ENCODE results near the gene LAYN. TPM values are rescaled to one million over a fixed set of nuclear protein-coding genes. Genes with fewer than 3 reads are reported as not detected.

LAYN gene
- total and polyA plus RNA-seq, 2 of the 13 experiments (the other 11 are each of a cell fraction or from before 2014, with no cell fraction given): 0.17 TPM; not detected in 1

GRCh38 chr11:111531687-111532364 lies 8.7 kb upstream of the LAYN start:
- Histone ChIP-seq H4K20me1 (ENCODE audit: insufficient read depth, low read length) (no peaks in the 10 kb centered on the region), H3K27ac (ENCODE audit: extremely low read length, insufficient read depth, low read length) (no peak overlapping the region), H3K9ac (ENCODE audit: insufficient read depth, low read depth, low read length) (no peak overlapping the region), H3K4me3 (replicated peaks in 1 of 3; ENCODE audit: insufficient read depth in 1 of 3, low read depth in 2 of 3, low read length in 3 of 3) (no peak overlapping the region), H3K9me3 (ENCODE audit: low read length) (no peaks in the 10 kb centered on the region), H3K27me3 (ENCODE audit: control insufficient read depth in 1 of 2, insufficient read depth in 2 of 2, low read length in 2 of 2) (peaks cover 0 to 5% of the 10 kb centered on the region in 2 experiments; a peak in 2 of 5 replicates), H3K36me3 (replicated peaks in 1 of 2; ENCODE audit: control insufficient read depth in 1 of 2, insufficient read depth in 2 of 2, low read length in 2 of 2) (no peaks in the 10 kb centered on the region), H3K4me1 (ENCODE audit: insufficient read depth, low read length) (no peaks in the 10 kb centered on the region), H2AFZ (ENCODE audit: low read length) (no peak overlapping the region), H3K79me2 (ENCODE audit: insufficient read depth, low read length) (no peaks in the 10 kb centered on the region), H3K4me2 (ENCODE audit: low read depth, low read length) (no peak overlapping the region)
- ChIA-PET CTCF (ENCODE audit: low intra/inter-chr PET ratio, low total read pairs) (no interaction called here), POLR2A (no interaction called here)
- in situ Hi-C loops (cut with HindIII; ENCODE audit: extremely low pct_ligation_motif_present, low pct_unique_long_range_greater_than_20kb): no loop called here
- no TSS peak for BruUV-seq (replicated peaks)
- no peak for DNase-seq (ENCODE audit: low spot score)
- 17% methylated on average over 9 of the region's 9 CpGs for WGBS (ENCODE audit: low lambda C conversion rate)
- no peak for FAIRE-seq
- ATAC-seq: no peak
- intact Hi-C loops (cut with micrococcal nuclease; ENCODE audit: unreplicated experiment): no loop called here
- no peak for TF ChIP-seq MEF2D (CRISPR knock-in tag; IDR thresholded peaks at IDR 0.05)
- no peak for TF ChIP-seq RERE (CRISPR knock-in tag; IDR thresholded peaks at IDR 0.05; ENCODE audit: low read depth)
- no peak for TF ChIP-seq BCL3 (CRISPR knock-in tag; IDR thresholded peaks at IDR 0.05)
- TF ChIP-seq HOXD1 (CRISPR knock-in tag; IDR thresholded peaks at IDR 0.05): no peak
- TF ChIP-seq PAWR (CRISPR knock-in tag; IDR thresholded peaks at IDR 0.05; ENCODE audit: borderline replicate concordance): no peak
- TF ChIP-seq, protein P1, sequence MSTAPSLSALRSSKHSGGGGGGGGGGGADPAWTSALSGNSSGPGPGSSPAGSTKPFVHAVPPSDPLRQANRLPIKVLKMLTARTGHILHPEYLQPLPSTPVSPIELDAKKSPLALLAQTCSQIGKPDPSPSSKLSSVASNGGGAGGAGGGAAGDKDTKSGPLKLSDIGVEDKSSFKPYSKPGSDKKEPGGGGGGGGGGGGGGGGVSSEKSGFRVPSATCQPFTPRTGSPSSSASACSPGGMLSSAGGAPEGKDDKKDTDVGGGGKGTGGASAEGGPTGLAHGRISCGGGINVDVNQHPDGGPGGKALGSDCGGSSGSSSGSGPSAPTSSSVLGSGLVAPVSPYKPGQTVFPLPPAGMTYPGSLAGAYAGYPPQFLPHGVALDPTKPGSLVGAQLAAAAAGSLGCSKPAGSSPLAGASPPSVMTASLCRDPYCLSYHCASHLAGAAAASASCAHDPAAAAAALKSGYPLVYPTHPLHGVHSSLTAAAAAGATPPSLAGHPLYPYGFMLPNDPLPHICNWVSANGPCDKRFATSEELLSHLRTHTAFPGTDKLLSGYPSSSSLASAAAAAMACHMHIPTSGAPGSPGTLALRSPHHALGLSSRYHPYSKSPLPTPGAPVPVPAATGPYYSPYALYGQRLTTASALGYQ (CRISPR knock-in tag; IDR thresholded peaks at IDR 0.05): no peak
- TF ChIP-seq, protein P2, sequence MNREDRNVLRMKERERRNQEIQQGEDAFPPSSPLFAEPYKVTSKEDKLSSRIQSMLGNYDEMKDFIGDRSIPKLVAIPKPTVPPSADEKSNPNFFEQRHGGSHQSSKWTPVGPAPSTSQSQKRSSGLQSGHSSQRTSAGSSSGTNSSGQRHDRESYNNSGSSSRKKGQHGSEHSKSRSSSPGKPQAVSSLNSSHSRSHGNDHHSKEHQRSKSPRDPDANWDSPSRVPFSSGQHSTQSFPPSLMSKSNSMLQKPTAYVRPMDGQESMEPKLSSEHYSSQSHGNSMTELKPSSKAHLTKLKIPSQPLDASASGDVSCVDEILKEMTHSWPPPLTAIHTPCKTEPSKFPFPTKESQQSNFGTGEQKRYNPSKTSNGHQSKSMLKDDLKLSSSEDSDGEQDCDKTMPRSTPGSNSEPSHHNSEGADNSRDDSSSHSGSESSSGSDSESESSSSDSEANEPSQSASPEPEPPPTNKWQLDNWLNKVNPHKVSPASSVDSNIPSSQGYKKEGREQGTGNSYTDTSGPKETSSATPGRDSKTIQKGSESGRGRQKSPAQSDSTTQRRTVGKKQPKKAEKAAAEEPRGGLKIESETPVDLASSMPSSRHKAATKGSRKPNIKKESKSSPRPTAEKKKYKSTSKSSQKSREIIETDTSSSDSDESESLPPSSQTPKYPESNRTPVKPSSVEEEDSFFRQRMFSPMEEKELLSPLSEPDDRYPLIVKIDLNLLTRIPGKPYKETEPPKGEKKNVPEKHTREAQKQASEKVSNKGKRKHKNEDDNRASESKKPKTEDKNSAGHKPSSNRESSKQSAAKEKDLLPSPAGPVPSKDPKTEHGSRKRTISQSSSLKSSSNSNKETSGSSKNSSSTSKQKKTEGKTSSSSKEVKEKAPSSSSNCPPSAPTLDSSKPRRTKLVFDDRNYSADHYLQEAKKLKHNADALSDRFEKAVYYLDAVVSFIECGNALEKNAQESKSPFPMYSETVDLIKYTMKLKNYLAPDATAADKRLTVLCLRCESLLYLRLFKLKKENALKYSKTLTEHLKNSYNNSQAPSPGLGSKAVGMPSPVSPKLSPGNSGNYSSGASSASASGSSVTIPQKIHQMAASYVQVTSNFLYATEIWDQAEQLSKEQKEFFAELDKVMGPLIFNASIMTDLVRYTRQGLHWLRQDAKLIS (CRISPR knock-in tag; IDR thresholded peaks at IDR 0.05): no peak
- TF ChIP-seq STAG1 (CRISPR knock-in tag; IDR thresholded peaks at IDR 0.05): no peak
